AG04449 (cell line): ENCODE data around the gene HYDIN.
A peak's percentile ranks its signal among the peaks of the same experiment; 100 is the strongest.

Source experiments
- CTCF ChIA-PET: fragments of 350-600 bp; formaldehyde crosslinking; extraction: SDS; loops from one replicate; lab custom pipeline; 2021; ENCODE audit warnings: antibody characterized with exemption; lab: Yijun Ruan, JAX
- POLR2A ChIA-PET: fragments of 400-600, 350-600 bp; formaldehyde crosslinking; extraction: SDS; loops from one replicate; lab custom pipeline; 2020; ENCODE audit warnings: antibody characterized with exemption, inconsistent platforms; lab: Yijun Ruan, JAX
- DNase-seq: peaks from one replicate; pipeline ENCODE4 v3.0.0-alpha.2; 2010; ENCODE audit warnings: low read depth, low spot score
- H3K4me3 ChIP-seq: 2 replicates; pipeline ENCODE4 v1.5.1; 2011; ENCODE audit warnings: low read depth, mild to moderate bottlenecking, control low read depth, low read length
- CTCF ChIP-seq: IDR thresholded peaks from one replicate; pipeline ENCODE4 v1.5.1; 2011; ENCODE audit warnings: mild to moderate bottlenecking, moderate library complexity, low read length, control low read depth, inconsistent platforms; ENCODE audit not compliant: insufficient read depth; ENCODE audit errors: missing control alignments

The HYDIN gene

GRCh38 chr16:70770626-70771552, 459.6 kb downstream of the HYDIN start:
- no peak overlapping the region for H3K4me3 ChIP-seq
- TF ChIP-seq CTCF = peak; percentile 91
- CTCF ChIA-PET = interaction anchor here (0.6 to 13.3 kb wide), 45 partner anchors 7 to 1084 kb away, joined by 3 to 320 read pairs (median 7); partner anchors contain the start of gene MTSS2
- POLR2A ChIA-PET = interaction anchor here (0.6 to 1.2 kb wide), 5 partner anchors 68 to 427 kb away, joined by 3 read pairs; partner anchors contain the start of gene MTSS2
- no peak for DNase-seq

- POLR2A ChIA-PET = no interaction called here
- DNase-seq = no peak
Observed at GRCh38 chr16:70770291-70770625, 460.3 kb downstream of the HYDIN start.

GRCh38 chr16:70769761-70770160, 460.8 kb downstream of the HYDIN start:
- CTCF ChIA-PET = interaction anchor here (0.5 to 13.3 kb wide), 21 partner anchors 8 to 729 kb away, joined by 3 to 320 read pairs (median 16); partner anchors contain the start of gene MTSS2
- no peak overlapping the region for H3K4me3 ChIP-seq
- POLR2A ChIA-PET = no interaction called here
- no peak for DNase-seq
- no peak for TF ChIP-seq CTCF

More at GRCh38 chr16:70770291-70770625, 460.3 kb downstream of the HYDIN start:
- CTCF ChIA-PET = interaction anchor here (0.5 to 13.3 kb wide), 31 partner anchors 8 to 729 kb away, joined by 3 to 320 read pairs (median 9); partner anchors contain the start of gene MTSS2
- H3K4me3 ChIP-seq = no peak overlapping the region
- TF ChIP-seq CTCF = no peak

GRCh38 chr16:70769131-70769530, 461.4 kb downstream of the HYDIN start:
- H3K4me3 ChIP-seq = no peak overlapping the region
- CTCF ChIA-PET = interaction anchor here (1.9 to 13.3 kb wide), 8 partner anchors 9 to 114 kb away, joined by 10 to 320 read pairs (median 52); partner anchors contain the start of gene MTSS2
- no peak for TF ChIP-seq CTCF
- POLR2A ChIA-PET = no interaction called here
- DNase-seq = no peak

- POLR2A ChIA-PET = interaction anchor here (0.5 to 0.8 kb wide), 2 partner anchors 11 to 17 kb away, joined by 3 read pairs; no protein-coding TSS in a partner anchor
- no peak for DNase-seq
- CTCF ChIA-PET = interaction anchor here (1.0 to 13.3 kb wide), 10 partner anchors 9 to 590 kb away, joined by 3 to 320 read pairs (median 27); partner anchors contain the start of genes CALB2 and MTSS2
- no peak for TF ChIP-seq CTCF
- no peak overlapping the region for H3K4me3 ChIP-seq
Observed at GRCh38 chr16:70768203-70768580, 462.3 kb downstream of the HYDIN start.
